ENCODE results near the gene LPAR2. TPM values are rescaled to one million over a fixed set of nuclear protein-coding genes. Genes with fewer than 3 reads are reported as not detected.
"Not testable (repeated sequence)": the region's sequence is repeated elsewhere in the genome, so short reads cannot be mapped to it uniquely, and the experiment has no call there.

LPAR2 gene
- polyA plus RNA-seq, 1 of the 3 experiments (the other 2 are of a cell fraction) = 4.5 TPM

DNA sequence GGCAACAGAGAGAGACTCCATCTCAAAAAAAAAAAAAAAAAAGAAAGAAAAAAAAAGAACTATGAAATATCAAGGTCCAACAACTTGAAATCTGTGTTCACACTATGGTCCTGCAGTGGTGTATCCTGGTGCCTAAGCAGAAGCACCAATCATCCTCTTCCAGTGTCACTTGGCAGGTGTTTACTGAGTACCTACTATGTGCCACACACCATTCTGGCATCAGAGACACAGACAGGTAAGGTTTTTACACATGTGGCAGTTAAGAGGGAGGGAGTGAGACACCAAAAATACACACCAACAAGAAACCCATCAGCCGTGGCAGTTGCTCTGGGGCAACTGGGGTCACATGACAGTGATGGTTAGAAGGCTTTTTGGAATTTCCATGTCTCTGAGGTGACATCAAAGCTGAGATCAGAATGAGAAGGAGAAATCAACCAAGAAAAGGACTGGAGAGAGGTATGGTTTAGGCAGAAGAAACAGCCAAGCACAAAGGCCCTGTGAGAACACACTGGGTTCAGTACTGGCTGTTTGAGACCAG, 27.2 kb downstream of the LPAR2 start:
- Histone ChIP-seq H3K36me3 (replicated peaks in 1 of 2; ENCODE audit: control insufficient read depth in 1 of 2, insufficient read depth in 2 of 2, low read length in 1 of 2) (no peaks in the 10 kb centered on the region), H2AFZ (ENCODE audit: low read depth) (no peak overlapping the region), H3K27me3 (ENCODE audit: insufficient read depth) (no peaks in the 10 kb centered on the region), H3K9me2 (no peaks in the 10 kb centered on the region), H3K4me1 (ENCODE audit: control insufficient read depth in 1 of 2, insufficient read depth in 2 of 2, low read depth in 1 of 2, low read length in 1 of 2) (no peaks in the 10 kb centered on the region; a peak in 1 of 4 replicates), H3K9ac (no peak overlapping the region), H3K27ac (ENCODE audit: low read depth in 2 of 2, low read length in 1 of 2) (no peak overlapping the region), H3K79me2 (ENCODE audit: insufficient read depth) (peaks cover 4% of the 10 kb centered on the region; the same call in 1 of the 2 replicates), H3K9me3 (no peaks in the 10 kb centered on the region), H3K4me2 (no peak overlapping the region), H3F3A (replicated peaks; ENCODE audit: insufficient read depth) (peaks cover 3% of the 10 kb centered on the region), H3K4me3 (ENCODE audit: low read depth in 2 of 2, low read length in 1 of 2) (no peak overlapping the region), H4K20me1 (ENCODE audit: insufficient read depth) (no peaks in the 10 kb centered on the region)
- POLR2A ChIA-PET = no interaction called here
- TF ChIP-seq NFIC (IDR thresholded peaks at IDR 0.05; ENCODE audit: borderline replicate concordance) = no peak
- TF ChIP-seq RFX5 (IDR thresholded peaks at IDR 0.05; ENCODE audit: low read length) = no peak
- TF ChIP-seq EZH2phosphoT487 (IDR thresholded peaks at IDR 0.05; ENCODE audit: borderline replicate concordance, low read depth) = no peak
- TF ChIP-seq YY1 (IDR thresholded peaks at IDR 0.05; ENCODE audit: low read depth) = no peak
- no peak for TF ChIP-seq GABPA (IDR thresholded peaks at IDR 0.05; ENCODE audit: low read depth)
- no peak for TF ChIP-seq TAF1 (IDR thresholded peaks at IDR 0.05; ENCODE audit: borderline replicate concordance, low read depth, low read length)
- TF ChIP-seq SIN3A (IDR thresholded peaks at IDR 0.05; ENCODE audit: borderline replicate concordance, low read depth, low read length) = no peak
- no peak for TF ChIP-seq POLR2AphosphoS5 (IDR thresholded peaks at IDR 0.05; ENCODE audit: low read depth, low read length)
- TF ChIP-seq, protein P1, sequence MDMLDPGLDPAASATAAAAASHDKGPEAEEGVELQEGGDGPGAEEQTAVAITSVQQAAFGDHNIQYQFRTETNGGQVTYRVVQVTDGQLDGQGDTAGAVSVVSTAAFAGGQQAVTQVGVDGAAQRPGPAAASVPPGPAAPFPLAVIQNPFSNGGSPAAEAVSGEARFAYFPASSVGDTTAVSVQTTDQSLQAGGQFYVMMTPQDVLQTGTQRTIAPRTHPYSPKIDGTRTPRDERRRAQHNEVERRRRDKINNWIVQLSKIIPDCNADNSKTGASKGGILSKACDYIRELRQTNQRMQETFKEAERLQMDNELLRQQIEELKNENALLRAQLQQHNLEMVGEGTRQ (IDR thresholded peaks at IDR 0.05; ENCODE audit: borderline replicate concordance, low read depth, low read length) = no peak
- TF ChIP-seq FOXM1 (IDR thresholded peaks at IDR 0.05; ENCODE audit: low read depth) = no peak
- TF ChIP-seq FOSL2 (IDR thresholded peaks at IDR 0.05; ENCODE audit: borderline replicate concordance, low read depth) = no peak
- no peak for TF ChIP-seq SMC3 (IDR thresholded peaks at IDR 0.05; ENCODE audit: low read depth, low read length)
- DNase-seq = no peak
- CTCF ChIA-PET = no interaction called here
- 94% methylated on average over 1 of the region's 1 CpG for WGBS (ENCODE audit: low lambda C conversion rate)

DNA sequence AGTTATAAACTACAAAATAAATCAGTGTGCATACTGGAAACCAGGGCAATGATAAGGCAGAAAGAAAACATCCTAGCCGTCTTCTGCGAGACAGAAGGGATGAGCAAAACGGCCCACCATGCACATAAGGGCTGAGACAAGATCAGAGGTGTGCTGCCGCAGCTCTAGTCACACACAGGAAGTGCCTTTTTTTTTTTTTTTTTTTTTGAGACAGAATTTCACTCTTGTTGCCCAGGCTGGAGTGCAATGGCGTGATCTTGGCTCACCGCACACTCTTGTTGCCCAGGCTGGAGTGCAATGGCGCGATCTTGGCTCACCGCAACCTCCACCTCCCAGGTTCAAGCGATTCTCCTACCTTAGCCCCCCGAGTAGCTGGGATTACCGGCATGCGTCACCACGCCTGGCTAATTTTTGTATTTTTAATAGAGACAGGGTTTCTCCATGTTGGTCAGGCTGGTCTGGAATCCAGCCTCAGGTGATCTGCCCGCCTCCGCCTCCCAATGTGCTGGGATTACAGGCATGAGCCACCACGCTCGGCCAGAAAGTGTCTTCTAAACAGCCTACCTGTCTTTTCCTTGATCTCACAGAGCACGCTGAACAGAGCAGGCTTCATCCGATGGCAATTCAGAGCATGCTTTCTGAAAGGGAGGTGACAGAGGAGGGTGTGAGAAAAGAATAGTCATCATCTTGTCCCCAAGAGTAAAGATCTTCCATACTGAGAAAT, 29.1 kb downstream of the LPAR2 start:
- H3K4me2 ChIP-seq; H3K4me1 ChIP-seq (ENCODE audit: control insufficient read depth in 1 of 2, insufficient read depth in 2 of 2, low read depth in 1 of 2, low read length in 1 of 2); H3K9me3 ChIP-seq; H3K9ac ChIP-seq; H3K79me2 ChIP-seq (ENCODE audit: insufficient read depth); H3K36me3 ChIP-seq (replicated peaks in 1 of 2; ENCODE audit: control insufficient read depth in 1 of 2, insufficient read depth in 2 of 2, low read length in 1 of 2); H2AFZ ChIP-seq (ENCODE audit: low read depth); H3K27ac ChIP-seq (ENCODE audit: low read depth in 2 of 2, low read length in 1 of 2); CTCF ChIA-PET; H3K4me3 ChIP-seq (ENCODE audit: low read depth in 2 of 2, low read length in 1 of 2); H3K9me2 ChIP-seq; DNase-seq; H4K20me1 ChIP-seq (ENCODE audit: insufficient read depth); POLR2A ChIA-PET; H3K27me3 ChIP-seq (ENCODE audit: insufficient read depth); H3F3A ChIP-seq (replicated peaks; ENCODE audit: insufficient read depth): not testable (repeated sequence)
- WGBS (ENCODE audit: low lambda C conversion rate) = 95% methylated on average over 20 of the region's 20 CpGs
